Measurements from ENCODE around the gene OR10R2. TPM values are rescaled to one million over a fixed set of nuclear protein-coding genes. Genes with fewer than 3 reads are reported as not detected.

The OR10R2 gene
- total RNA-seq, 1 experiment from 2014 or later: not detected

DNA sequence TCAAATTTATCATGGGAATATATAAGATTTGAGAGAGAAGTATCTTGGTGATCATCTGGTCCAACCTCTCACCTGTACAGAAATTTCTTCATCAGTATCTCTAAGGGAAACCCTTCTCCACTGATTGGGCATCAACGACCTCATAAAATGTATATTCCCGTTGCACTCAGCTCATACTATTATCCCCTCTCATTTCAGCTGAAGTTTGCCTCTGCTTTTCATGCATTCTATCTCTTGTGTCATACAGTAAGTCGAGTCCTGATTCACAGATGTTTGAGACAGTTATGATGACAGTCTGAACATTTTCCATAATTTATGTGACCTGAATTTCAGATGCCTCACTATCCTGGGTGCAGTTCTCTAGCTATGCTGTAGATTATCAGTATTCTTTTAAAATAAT is 21.0 kb downstream of the OR10R2 start:
- no peak overlapping the region for H2AK5ac ChIP-seq (ENCODE audit: insufficient read length, low read length)
- no peak overlapping the region for H3T11ph ChIP-seq (ENCODE audit: low read length)
- H3K79me1 ChIP-seq (ENCODE audit: insufficient read depth, low read depth, low read length, poor library complexity, severe bottlenecking): no peaks in the 10 kb centered on the region
- H3K9me3 ChIP-seq (ENCODE audit: control insufficient read depth, low read depth, low read length): no peaks in the 10 kb centered on the region
- DNase-seq: no peak
- no peak overlapping the region for H3K23ac ChIP-seq (ENCODE audit: insufficient read length, low read depth, low read length)
- no peak for TF ChIP-seq CTCF (conservative IDR thresholded peaks at IDR 0.05)
- H3K56ac ChIP-seq (ENCODE audit: insufficient read length, low read depth, low read length): no peak overlapping the region
- no peak overlapping the region for H3K18ac ChIP-seq (ENCODE audit: insufficient read length, low read depth, low read length)
- no peaks in the 10 kb centered on the region for H3K79me2 ChIP-seq (ENCODE audit: insufficient read depth, low read length)
- no peak overlapping the region for H2BK5ac ChIP-seq (ENCODE audit: insufficient read length, low read length)
- WGBS (ENCODE audit: extremely low coverage, insufficient read length, low lambda C conversion rate): no CpG with 5 or more reads among the region's 3 CpGs
- Mint-ChIP-seq H3K4me3 (no peak overlapping the region), H3K27ac (no peak overlapping the region), H3K9me3 (no peaks in the 10 kb centered on the region), H3K27me3 (ENCODE audit: low read depth) (no peaks in the 10 kb centered on the region), H3K36me3 (ENCODE audit: insufficient read depth in 1 of 3, low read depth in 3 of 3) (no peaks in the 10 kb centered on the region), H3K4me1 (no peaks in the 10 kb centered on the region)
- no peak overlapping the region for H2BK15ac ChIP-seq (ENCODE audit: low read depth, low read length)
- H4K8ac ChIP-seq (replicated peaks; ENCODE audit: insufficient read length, low read depth, low read length): no peak overlapping the region
- no peak overlapping the region for H3K4me2 ChIP-seq (ENCODE audit: insufficient read depth, insufficient read length, low read length)
- H4K5ac ChIP-seq (ENCODE audit: insufficient read length, low read depth, low read length): no peak overlapping the region
- H3K9ac ChIP-seq (ENCODE audit: extremely low read depth, insufficient read length, low read length): no peak overlapping the region
- H2AFZ ChIP-seq (ENCODE audit: low read length): no peak overlapping the region
- no peak overlapping the region for H2BK12ac ChIP-seq (ENCODE audit: insufficient read length, low read depth, low read length)
- no peak overlapping the region for H3K4ac ChIP-seq (ENCODE audit: low read depth, low read length)
- no peaks in the 10 kb centered on the region for H3K4me1 ChIP-seq (ENCODE audit: insufficient read depth, low read length)
- H2BK20ac ChIP-seq (ENCODE audit: low read depth, low read length, poor library complexity, severe bottlenecking): no peak overlapping the region
- H3K27ac ChIP-seq (ENCODE audit: insufficient read length, low read depth, low read length): no peak overlapping the region
- no peak overlapping the region for H3K14ac ChIP-seq (ENCODE audit: insufficient read depth, low read length)
- no peaks in the 10 kb centered on the region for H4K20me1 ChIP-seq (ENCODE audit: control insufficient read depth, insufficient read depth, insufficient read length)
- H3K23me2 ChIP-seq (ENCODE audit: insufficient read length, low read depth, low read length, poor library complexity, severe bottlenecking): no peaks in the 10 kb centered on the region
- no peak overlapping the region for H4K91ac ChIP-seq (ENCODE audit: insufficient read length, low read depth, low read length)
- H3K27me3 ChIP-seq (ENCODE audit: insufficient read depth, low read length): no peaks in the 10 kb centered on the region
- H2BK120ac ChIP-seq (ENCODE audit: low read depth, low read length, poor library complexity, severe bottlenecking): no peak overlapping the region

All from H9 (cell line).